B cell (primary cell): ENCODE results near the gene LRP1.

Experiments used
- CTCF ChIP-seq: fragments of 200-600 bp; IDR thresholded peaks from one replicate; pipeline ENCODE4 v1.8.0; 2022; ENCODE audit warnings: antibody characterized with exemption, mild to moderate bottlenecking
- EZH2 ChIP-seq: IDR thresholded peaks from 2 replicates; pipeline ENCODE4 v1.6.1; 2012; ENCODE audit warnings: borderline replicate concordance, low read depth, mild to moderate bottlenecking, moderate library complexity, low read length; ENCODE audit not compliant: insufficient read depth, poor library complexity, severe bottlenecking

- TF ChIP-seq CTCF (no peak), EZH2 (no peak)
Observed at GRCh38 chr12:57090490-57090889, 37.8 kb upstream of the LRP1 start.
